ENCODE data around the gene VWA8.
"Not testable (repeated sequence)": the region's sequence is repeated elsewhere in the genome, so short reads cannot be mapped to it uniquely, and the experiment has no call there.

Gene VWA8

GRCh38 chr13:41578371-41578770 is 382.5 kb downstream of the VWA8 start:
- DNase-seq = no peak

GRCh38 chr13:41577436-41577835 is 383.5 kb downstream of the VWA8 start:
- no peak for DNase-seq

- DNase-seq = not testable (repeated sequence)
Observed at GRCh38 chr13:41573640-41574039, 387.3 kb downstream of the VWA8 start.

- not testable (repeated sequence) for DNase-seq
Observed at GRCh38 chr13:41571817-41572340, 389.0 kb downstream of the VWA8 start.

GRCh38 chr13:41568972-41569351 is 391.9 kb downstream of the VWA8 start:
- no peak for DNase-seq

- DNase-seq = no peak
Observed at GRCh38 chr13:41568143-41568971, 392.6 kb downstream of the VWA8 start.

- DNase-seq = no peak
Observed at GRCh38 chr13:41567363-41567762, 393.5 kb downstream of the VWA8 start.

GRCh38 chr13:41565846-41566245 is 395.1 kb downstream of the VWA8 start:
- DNase-seq = no peak

GRCh38 chr13:41565216-41565615 is 395.7 kb downstream of the VWA8 start:
- no peak for DNase-seq

GRCh38 chr13:41563984-41564365 is 396.9 kb downstream of the VWA8 start:
- no peak for DNase-seq

GRCh38 chr13:41563341-41563983 is 397.4 kb downstream of the VWA8 start:
- no peak for DNase-seq

- no peak for DNase-seq
Observed at GRCh38 chr13:41562541-41563178, 398.2 kb downstream of the VWA8 start.

- no peak for DNase-seq
Observed at GRCh38 chr13:41562083-41562482, 398.8 kb downstream of the VWA8 start.

- DNase-seq = no peak
Observed at GRCh38 chr13:41561170-41561569, 399.7 kb downstream of the VWA8 start.

- DNase-seq = no peak
Observed at GRCh38 chr13:41558781-41559560, 401.9 kb downstream of the VWA8 start.

- DNase-seq = no peak
Observed at GRCh38 chr13:41557719-41558118, 403.2 kb downstream of the VWA8 start.

GRCh38 chr13:41554626-41555386 is 406.1 kb downstream of the VWA8 start:
- no peak for DNase-seq

GRCh38 chr13:41554180-41554579 is 406.7 kb downstream of the VWA8 start:
- DNase-seq = no peak

GRCh38 chr13:41552031-41552430 is 408.9 kb downstream of the VWA8 start:
- no peak for DNase-seq

- DNase-seq = no peak
Observed at GRCh38 chr13:41550276-41550675, 410.6 kb downstream of the VWA8 start.

GRCh38 chr13:41549491-41549890 is 411.4 kb downstream of the VWA8 start:
- DNase-seq = no peak

- DNase-seq = no peak
Observed at GRCh38 chr13:41548910-41549309, 412.0 kb downstream of the VWA8 start.
